K562 (cell line): ENCODE results near the gene ENC1. TPM values are rescaled to one million over a fixed set of nuclear protein-coding genes. Genes with fewer than 3 reads are reported as not detected.

ENCODE experiments used
- ADNP ChIP-seq: fragments of 200-800 bp; sonication (Bioruptor generic); IDR thresholded peaks from 2 replicates; pipeline ENCODE4 v1.6.1; 2016; ENCODE audit warnings: missing genetic modification characterization, missing compliant biosample characterization
- ARNT ChIP-seq, 2 experiments: fragments of 450-650 bp; IDR thresholded peaks; 2 replicates each; pipeline ENCODE4 v1.6.1; 2016; ENCODE audit warnings: mild to moderate bottlenecking in 1 of 2
- ATF7 ChIP-seq: fragments of 450-650 bp; IDR thresholded peaks from 2 replicates; pipeline ENCODE4 v1.7.1; 2014; ENCODE audit warnings: mild to moderate bottlenecking, moderate library complexity
- BACH1 ChIP-seq: fragments of 200-800 bp; sonication (Bioruptor generic); IDR thresholded peaks from 2 replicates; pipeline ENCODE4 v1.6.1; 2016; ENCODE audit warnings: missing genetic modification characterization, missing compliant biosample characterization
- BRD9 ChIP-seq: fragments of 450-650 bp; IDR thresholded peaks from 2 replicates; pipeline ENCODE4 v1.6.1; 2018; ENCODE audit warnings: low read depth; ENCODE audit not compliant: partially characterized antibody
- CBX8 ChIP-seq: fragments of 200-600 bp; sonication (generic); IDR thresholded peaks from 2 replicates; pipeline ENCODE4 v1.6.1; 2012; ENCODE audit warnings: borderline replicate concordance, mixed run types, low read depth, mild to moderate bottlenecking, moderate library complexity, mixed read lengths, low read length, control low read depth, inconsistent platforms; ENCODE audit not compliant: poor library complexity, severe bottlenecking; ENCODE audit errors: extremely low read depth
- EP400 ChIP-seq: fragments of 450-650 bp; IDR thresholded peaks from 2 replicates; pipeline ENCODE4 v1.6.1; 2017; ENCODE audit warnings: antibody characterized with exemption, mild to moderate bottlenecking, moderate library complexity
- HNRNPK ChIP-seq: fragments of 200-400 bp; formaldehyde crosslinking; IDR thresholded peaks from one replicate; pipeline ENCODE4 v1.6.1; 2018; ENCODE audit warnings: mild to moderate bottlenecking, low read depth, low read length; ENCODE audit not compliant: poor library complexity, severe bottlenecking
- MTA1 ChIP-seq: fragments of 450-650 bp; IDR thresholded peaks from 2 replicates; pipeline ENCODE4 v1.6.1; 2017; ENCODE audit warnings: borderline replicate concordance
- NELFE ChIP-seq: IDR thresholded peaks from 2 replicates; pipeline ENCODE4 v1.6.1; 2011; ENCODE audit warnings: mild to moderate bottlenecking; ENCODE audit not compliant: insufficient read depth, insufficient read length
- POLR3G ChIP-seq: IDR thresholded peaks from 2 replicates; pipeline ENCODE4 v1.6.1; 2011; ENCODE audit not compliant: insufficient read length, insufficient replicate concordance; ENCODE audit errors: extremely low read depth
- STAT5A ChIP-seq: IDR thresholded peaks from 2 replicates; pipeline ENCODE4 v1.6.1; 2012; ENCODE audit warnings: low read length, inconsistent platforms, borderline replicate concordance
- ZC3H8 ChIP-seq: fragments of 450-650 bp; IDR thresholded peaks from 2 replicates; pipeline ENCODE4 v1.6.1; 2017
- ZNF384 ChIP-seq: IDR thresholded peaks from 2 replicates; pipeline ENCODE4 v1.6.1; 2012; ENCODE audit warnings: low read depth, low read length, improper control_type of control experiment
- ZNF764 ChIP-seq: fragments of 250-450 bp; sonication (Bioruptor Pico); IDR thresholded peaks from 2 replicates; pipeline ENCODE4 v1.4.0; 2020; ENCODE audit warnings: low read depth, mild to moderate bottlenecking, moderate library complexity
- polyA plus RNA-seq, 8 experiments: library from polyadenylated mRNA; depleted of rRNA in 4 of 8; stranded (reverse) in 5 of 8; unstranded in 3 of 8; fragments of >200 nt; fragmentation: Nextera tagmentation in 2 of 8; fragmentation: Illumina TruSeq in 1 of 8; extraction: Ambion mirVana in 2 of 8; extraction: Trizol in 1 of 8; gene quantifications; 2 replicates each; pipeline versions ENCODE4 v1.2.1 to v1.2.3, GENCODE V29; 2011 to 2014; ENCODE audit warnings: inconsistent platforms in 1 of 8, missing spikeins in 1 of 8
- total RNA-seq, 7 experiments: library from RNA; depleted of rRNA in 6 of 7; stranded (reverse); fragments of >200 nt in 6 of 7; fragmentation: Illumina TruSeq in 2 of 7; extraction: Trizol in 2 of 7; gene quantifications; 2 replicates each; pipeline versions ENCODE4 v1.2.1 to v1.2.3, GENCODE V29; 2011 to 2021; ENCODE audit warnings: low replicate concordance in 1 of 7
- TF ChIP-seq, protein P1 (sequence below): fragments of 450-650 bp; IDR thresholded peaks from 2 replicates; pipeline ENCODE4 v1.6.1; 2016; ENCODE audit warnings: borderline replicate concordance
- TF ChIP-seq, protein P2 (sequence below): sonication (generic); formaldehyde crosslinking; IDR thresholded peaks from 2 replicates; pipeline ENCODE4 v1.8.1; 2023; ENCODE audit warnings: mild to moderate bottlenecking, missing genetic modification reagents
- TF ChIP-seq, protein P3 (sequence below): sonication (generic); formaldehyde crosslinking; IDR thresholded peaks from 2 replicates; pipeline ENCODE4 v1.8.0; 2022; ENCODE audit warnings: mild to moderate bottlenecking, missing genetic modification reagents
- TF ChIP-seq, protein P4 (sequence below): sonication (generic); formaldehyde crosslinking; IDR thresholded peaks from 2 replicates; pipeline ENCODE4 v1.8.0; 2022; ENCODE audit warnings: mild to moderate bottlenecking, missing genetic modification reagents

Gene ENC1
- total and polyA plus RNA-seq, 9 of the 15 experiments (the other 6 are each of a cell fraction or from before 2014, with no cell fraction given): 0.17 to 3.2 (median 0.97) TPM

DNA sequence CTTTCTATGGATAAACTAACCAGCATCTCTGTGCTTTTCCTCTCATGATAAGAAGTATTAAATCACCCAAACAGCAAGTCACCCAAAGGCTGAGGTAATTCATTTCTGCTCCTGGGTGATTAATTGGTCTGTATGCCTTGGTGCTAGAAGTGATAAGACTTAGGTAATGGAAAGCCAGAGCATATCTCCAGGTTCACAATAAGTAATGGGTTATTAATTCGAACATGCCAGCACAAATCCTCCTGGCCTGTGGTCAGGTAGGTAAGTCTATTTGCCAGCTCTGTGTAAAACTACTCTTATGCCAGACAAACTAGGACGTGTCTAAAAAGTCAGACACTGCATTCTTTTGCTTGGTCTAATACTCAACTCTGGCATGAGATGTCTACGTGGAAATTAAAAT is 11.2 kb upstream of the ENC1 start (continued):
- TF ChIP-seq HNRNPK (no peak), MTA1 (no peak), ARNT (IDR thresholded peaks at IDR 0.05) (no peak), ZNF764 (no peak), BRD9 (no peak), CBX8 (no peak), STAT5A (0 out of 2 replicates have a peak, but pooled peaks have one; percentile 15), EP400 (no peak), ADNP (tag) (no peak), ZC3H8 (no peak), ZNF384 (no peak), NELFE (no peak), ATF7 (peak; percentile 40; the same call in 1 of the 2 replicates), POLR3G (no peak), BACH1 (tag) (no peak)
- TF ChIP-seq, protein P1, sequence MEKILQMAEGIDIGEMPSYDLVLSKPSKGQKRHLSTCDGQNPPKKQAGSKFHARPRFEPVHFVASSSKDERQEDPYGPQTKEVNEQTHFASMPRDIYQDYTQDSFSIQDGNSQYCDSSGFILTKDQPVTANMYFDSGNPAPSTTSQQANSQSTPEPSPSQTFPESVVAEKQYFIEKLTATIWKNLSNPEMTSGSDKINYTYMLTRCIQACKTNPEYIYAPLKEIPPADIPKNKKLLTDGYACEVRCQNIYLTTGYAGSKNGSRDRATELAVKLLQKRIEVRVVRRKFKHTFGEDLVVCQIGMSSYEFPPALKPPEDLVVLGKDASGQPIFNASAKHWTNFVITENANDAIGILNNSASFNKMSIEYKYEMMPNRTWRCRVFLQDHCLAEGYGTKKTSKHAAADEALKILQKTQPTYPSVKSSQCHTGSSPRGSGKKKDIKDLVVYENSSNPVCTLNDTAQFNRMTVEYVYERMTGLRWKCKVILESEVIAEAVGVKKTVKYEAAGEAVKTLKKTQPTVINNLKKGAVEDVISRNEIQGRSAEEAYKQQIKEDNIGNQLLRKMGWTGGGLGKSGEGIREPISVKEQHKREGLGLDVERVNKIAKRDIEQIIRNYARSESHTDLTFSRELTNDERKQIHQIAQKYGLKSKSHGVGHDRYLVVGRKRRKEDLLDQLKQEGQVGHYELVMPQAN: no peak
- TF ChIP-seq, protein P2, sequence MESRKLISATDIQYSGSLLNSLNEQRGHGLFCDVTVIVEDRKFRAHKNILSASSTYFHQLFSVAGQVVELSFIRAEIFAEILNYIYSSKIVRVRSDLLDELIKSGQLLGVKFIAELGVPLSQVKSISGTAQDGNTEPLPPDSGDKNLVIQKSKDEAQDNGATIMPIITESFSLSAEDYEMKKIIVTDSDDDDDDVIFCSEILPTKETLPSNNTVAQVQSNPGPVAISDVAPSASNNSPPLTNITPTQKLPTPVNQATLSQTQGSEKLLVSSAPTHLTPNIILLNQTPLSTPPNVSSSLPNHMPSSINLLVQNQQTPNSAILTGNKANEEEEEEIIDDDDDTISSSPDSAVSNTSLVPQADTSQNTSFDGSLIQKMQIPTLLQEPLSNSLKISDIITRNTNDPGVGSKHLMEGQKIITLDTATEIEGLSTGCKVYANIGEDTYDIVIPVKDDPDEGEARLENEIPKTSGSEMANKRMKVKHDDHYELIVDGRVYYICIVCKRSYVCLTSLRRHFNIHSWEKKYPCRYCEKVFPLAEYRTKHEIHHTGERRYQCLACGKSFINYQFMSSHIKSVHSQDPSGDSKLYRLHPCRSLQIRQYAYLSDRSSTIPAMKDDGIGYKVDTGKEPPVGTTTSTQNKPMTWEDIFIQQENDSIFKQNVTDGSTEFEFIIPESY (CRISPR knock-in tag): no peak
- TF ChIP-seq, protein P3, sequence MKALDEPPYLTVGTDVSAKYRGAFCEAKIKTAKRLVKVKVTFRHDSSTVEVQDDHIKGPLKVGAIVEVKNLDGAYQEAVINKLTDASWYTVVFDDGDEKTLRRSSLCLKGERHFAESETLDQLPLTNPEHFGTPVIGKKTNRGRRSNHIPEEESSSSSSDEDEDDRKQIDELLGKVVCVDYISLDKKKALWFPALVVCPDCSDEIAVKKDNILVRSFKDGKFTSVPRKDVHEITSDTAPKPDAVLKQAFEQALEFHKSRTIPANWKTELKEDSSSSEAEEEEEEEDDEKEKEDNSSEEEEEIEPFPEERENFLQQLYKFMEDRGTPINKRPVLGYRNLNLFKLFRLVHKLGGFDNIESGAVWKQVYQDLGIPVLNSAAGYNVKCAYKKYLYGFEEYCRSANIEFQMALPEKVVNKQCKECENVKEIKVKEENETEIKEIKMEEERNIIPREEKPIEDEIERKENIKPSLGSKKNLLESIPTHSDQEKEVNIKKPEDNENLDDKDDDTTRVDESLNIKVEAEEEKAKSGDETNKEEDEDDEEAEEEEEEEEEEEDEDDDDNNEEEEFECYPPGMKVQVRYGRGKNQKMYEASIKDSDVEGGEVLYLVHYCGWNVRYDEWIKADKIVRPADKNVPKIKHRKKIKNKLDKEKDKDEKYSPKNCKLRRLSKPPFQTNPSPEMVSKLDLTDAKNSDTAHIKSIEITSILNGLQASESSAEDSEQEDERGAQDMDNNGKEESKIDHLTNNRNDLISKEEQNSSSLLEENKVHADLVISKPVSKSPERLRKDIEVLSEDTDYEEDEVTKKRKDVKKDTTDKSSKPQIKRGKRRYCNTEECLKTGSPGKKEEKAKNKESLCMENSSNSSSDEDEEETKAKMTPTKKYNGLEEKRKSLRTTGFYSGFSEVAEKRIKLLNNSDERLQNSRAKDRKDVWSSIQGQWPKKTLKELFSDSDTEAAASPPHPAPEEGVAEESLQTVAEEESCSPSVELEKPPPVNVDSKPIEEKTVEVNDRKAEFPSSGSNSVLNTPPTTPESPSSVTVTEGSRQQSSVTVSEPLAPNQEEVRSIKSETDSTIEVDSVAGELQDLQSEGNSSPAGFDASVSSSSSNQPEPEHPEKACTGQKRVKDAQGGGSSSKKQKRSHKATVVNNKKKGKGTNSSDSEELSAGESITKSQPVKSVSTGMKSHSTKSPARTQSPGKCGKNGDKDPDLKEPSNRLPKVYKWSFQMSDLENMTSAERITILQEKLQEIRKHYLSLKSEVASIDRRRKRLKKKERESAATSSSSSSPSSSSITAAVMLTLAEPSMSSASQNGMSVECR (CRISPR knock-in tag): no peak
- TF ChIP-seq, protein P4, sequence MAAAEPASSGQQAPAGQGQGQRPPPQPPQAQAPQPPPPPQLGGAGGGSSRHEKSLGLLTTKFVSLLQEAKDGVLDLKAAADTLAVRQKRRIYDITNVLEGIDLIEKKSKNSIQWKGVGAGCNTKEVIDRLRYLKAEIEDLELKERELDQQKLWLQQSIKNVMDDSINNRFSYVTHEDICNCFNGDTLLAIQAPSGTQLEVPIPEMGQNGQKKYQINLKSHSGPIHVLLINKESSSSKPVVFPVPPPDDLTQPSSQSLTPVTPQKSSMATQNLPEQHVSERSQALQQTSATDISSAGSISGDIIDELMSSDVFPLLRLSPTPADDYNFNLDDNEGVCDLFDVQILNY (CRISPR knock-in tag): no peak
